DOHH2 (cell line): ENCODE data around the gene NAT8L.

Source experiments
- EZH2phosphoT487 ChIP-seq: fragments of 200-600 bp; sonication (generic); IDR thresholded peaks from 2 replicates; pipeline ENCODE4 v1.6.1; 2017; ENCODE audit warnings: borderline replicate concordance, mild to moderate bottlenecking, antibody characterized with exemption, low read length, moderate library complexity, mixed read lengths
- TF ChIP-seq, protein P1 (sequence below): fragments of 200-600 bp; sonication (generic); IDR thresholded peaks from one replicate; pipeline ENCODE4 v1.5.1; 2014; ENCODE audit warnings: antibody characterized with exemption, mild to moderate bottlenecking, low read depth, low read length; ENCODE audit not compliant: poor library complexity, severe bottlenecking

DNA sequence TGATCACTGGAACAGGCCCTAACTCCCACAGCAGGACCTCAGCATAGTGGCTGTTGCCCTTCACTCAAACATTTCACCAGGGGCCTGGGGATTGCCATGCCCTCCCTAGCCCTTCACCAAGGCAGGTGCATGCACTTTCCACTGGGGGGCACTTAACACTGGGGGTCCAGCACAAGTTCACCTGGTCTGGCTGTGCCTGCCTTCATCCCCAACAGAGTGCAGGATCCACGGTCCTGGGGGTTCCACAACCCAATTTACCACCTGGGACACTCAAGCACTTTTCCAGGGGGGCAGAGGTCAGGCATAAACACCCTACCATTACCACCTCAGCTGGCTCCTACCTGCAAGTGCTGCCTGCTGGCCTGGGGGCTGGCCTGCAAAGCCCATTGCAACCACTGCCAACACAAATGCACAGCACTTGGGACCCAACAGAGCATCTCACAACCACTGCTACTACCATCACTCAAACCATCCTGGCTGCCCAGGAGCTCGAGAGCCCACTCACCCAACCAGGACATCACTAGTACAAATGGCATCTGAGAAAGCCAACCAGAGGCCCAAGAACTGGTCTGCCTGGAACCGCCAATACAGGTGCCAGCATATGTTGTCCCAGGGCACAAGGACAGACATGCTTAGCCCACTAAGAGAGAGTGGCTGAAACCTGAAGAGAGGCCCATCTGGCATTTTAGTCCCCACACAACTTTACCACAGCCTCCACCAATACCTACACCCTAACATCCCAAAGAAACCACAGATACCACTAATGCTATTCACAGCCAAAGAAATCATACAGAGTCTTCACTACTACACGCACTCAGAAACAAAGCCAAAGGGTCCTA is 43.1 kb downstream of the NAT8L start:
- TF ChIP-seq, protein P1, sequence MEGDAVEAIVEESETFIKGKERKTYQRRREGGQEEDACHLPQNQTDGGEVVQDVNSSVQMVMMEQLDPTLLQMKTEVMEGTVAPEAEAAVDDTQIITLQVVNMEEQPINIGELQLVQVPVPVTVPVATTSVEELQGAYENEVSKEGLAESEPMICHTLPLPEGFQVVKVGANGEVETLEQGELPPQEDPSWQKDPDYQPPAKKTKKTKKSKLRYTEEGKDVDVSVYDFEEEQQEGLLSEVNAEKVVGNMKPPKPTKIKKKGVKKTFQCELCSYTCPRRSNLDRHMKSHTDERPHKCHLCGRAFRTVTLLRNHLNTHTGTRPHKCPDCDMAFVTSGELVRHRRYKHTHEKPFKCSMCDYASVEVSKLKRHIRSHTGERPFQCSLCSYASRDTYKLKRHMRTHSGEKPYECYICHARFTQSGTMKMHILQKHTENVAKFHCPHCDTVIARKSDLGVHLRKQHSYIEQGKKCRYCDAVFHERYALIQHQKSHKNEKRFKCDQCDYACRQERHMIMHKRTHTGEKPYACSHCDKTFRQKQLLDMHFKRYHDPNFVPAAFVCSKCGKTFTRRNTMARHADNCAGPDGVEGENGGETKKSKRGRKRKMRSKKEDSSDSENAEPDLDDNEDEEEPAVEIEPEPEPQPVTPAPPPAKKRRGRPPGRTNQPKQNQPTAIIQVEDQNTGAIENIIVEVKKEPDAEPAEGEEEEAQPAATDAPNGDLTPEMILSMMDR: peak; percentile 9
- TF ChIP-seq EZH2phosphoT487: no peak
